GM19099 (cell line): ENCODE data around the gene SAMM50.

Experiments
- POLR2A ChIP-seq: IDR thresholded peaks from 3 replicates; pipeline ENCODE4 v1.6.1; 2011; ENCODE audit warnings: low read depth; ENCODE audit not compliant: insufficient read length; ENCODE audit errors: extremely low read depth

Gene SAMM50

GRCh38 chr22:44002324-44002723 is 47.1 kb downstream of the SAMM50 start:
- TF ChIP-seq POLR2A, result no peak

- no peak for TF ChIP-seq POLR2A
Measured at GRCh38 chr22:44002997-44003396, 47.8 kb downstream of the SAMM50 start.

DNA sequence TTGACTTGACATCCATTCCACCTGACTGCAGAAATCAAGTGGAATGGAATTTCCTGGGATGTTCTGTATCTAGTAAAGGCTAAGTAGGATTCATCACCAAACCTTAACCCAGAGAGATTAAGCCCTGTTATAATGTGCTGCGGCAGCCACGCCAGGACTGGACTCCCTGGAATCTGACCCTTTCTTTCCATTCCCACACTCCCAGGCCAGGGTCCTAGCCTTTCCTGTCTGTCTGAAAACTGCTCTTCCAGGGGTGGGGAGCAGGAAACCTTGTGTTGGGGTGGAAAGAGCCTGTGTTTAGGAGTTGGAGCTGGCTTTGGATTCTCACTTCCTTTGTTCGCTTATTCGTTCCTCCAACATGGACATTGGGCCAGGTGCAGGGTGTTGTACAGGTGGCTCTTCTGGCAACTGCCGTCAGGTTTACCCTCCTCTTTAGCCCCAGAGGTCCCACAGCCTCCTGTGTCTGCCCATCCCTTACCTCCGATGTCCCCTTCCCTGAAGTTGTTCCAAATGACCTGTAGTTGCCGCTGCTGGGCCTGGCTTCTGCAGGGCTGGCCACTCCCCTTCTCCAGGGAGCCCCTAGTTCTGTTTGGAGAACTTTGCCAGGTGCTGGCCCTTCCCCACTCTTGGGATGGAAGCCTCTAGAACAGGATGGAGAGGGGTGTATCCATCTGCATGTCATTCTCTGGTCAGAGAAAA is 48.3 kb downstream of the SAMM50 start:
- TF ChIP-seq POLR2A, result no peak

- no peak for TF ChIP-seq POLR2A
Measured at GRCh38 chr22:44004104-44004460, 48.8 kb downstream of the SAMM50 start.

DNA sequence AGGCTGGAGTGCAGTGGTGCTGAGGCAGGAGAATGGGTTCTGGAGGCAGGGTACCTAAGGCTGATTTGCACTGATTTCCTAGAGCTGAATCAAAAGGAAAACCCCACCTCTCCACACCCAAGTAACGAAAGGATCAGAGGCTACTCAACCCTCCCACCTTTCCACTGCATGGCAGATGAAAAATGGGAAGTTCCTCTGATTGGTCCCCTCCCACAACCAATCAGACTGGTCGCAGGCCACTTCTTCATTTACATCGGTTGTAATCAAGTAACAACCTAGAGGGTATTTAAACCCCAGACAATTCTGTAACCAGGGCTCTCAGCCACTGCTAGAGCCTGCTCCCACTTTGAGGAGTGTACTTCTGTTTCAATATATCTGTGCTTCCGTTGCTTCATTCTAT is 50.3 kb downstream of the SAMM50 start:
- TF ChIP-seq POLR2A, result no peak

GRCh38 chr22:44012162-44012561 is 56.9 kb downstream of the SAMM50 start:
- no peak for TF ChIP-seq POLR2A

DNA sequence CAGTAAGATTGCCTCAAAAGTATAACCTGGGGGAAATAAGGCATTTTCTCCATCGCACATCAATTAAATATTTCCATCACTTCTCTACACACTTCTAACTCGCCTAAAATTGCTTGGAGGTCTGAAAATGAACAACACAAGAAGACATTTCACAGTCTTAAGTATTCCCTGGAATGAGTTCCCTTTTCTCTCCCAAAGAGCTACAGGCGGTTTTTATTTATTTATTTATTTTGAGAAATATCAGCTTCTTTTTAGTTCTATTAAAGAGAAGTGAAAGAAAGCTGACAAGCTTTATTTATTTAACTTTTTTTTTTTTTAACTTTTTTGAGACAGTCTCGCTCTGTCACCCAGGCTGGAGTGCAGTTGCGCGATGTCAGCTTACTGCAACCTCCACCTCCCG is 57.3 kb downstream of the SAMM50 start:
- TF ChIP-seq POLR2A, result no peak

- TF ChIP-seq POLR2A, result no peak
Measured at GRCh38 chr22:44014241-44014640, 59.0 kb downstream of the SAMM50 start.

GRCh38 chr22:44018594-44018993 is 63.4 kb downstream of the SAMM50 start:
- TF ChIP-seq POLR2A, result no peak

GRCh38 chr22:44019416-44019815 is 64.2 kb downstream of the SAMM50 start:
- TF ChIP-seq POLR2A, result no peak

GRCh38 chr22:44019846-44020245 is 64.6 kb downstream of the SAMM50 start:
- no peak for TF ChIP-seq POLR2A

GRCh38 chr22:44020981-44021380 is 65.7 kb downstream of the SAMM50 start:
- TF ChIP-seq POLR2A, result no peak

GRCh38 chr22:44023404-44024287 is 68.4 kb downstream of the SAMM50 start:
- peak; percentile 74 for TF ChIP-seq POLR2A

- TF ChIP-seq POLR2A, result peak; percentile 68
Measured at GRCh38 chr22:44024288-44024921, 69.2 kb downstream of the SAMM50 start, which contains the start of gene PARVB. PARVB (plus strand) TSS chr22:44024302; CDS start chr22:44024340, 38 bp downstream.

- TF ChIP-seq POLR2A, result peak; percentile 71
Measured at GRCh38 chr22:44025171-44026065, 70.2 kb downstream of the SAMM50 start.

GRCh38 chr22:44026066-44026629 is 70.9 kb downstream of the SAMM50 start:
- no peak for TF ChIP-seq POLR2A
